A204.1 (cell line): ENCODE data around the gene C1QTNF6.
"Not testable (repeated sequence)": the region's sequence is repeated elsewhere in the genome, so short reads cannot be mapped to it uniquely, and the experiment has no call there.

Source experiments
- FAIRE-seq: peaks from 2 replicates; lab custom pipeline; 2012; peaks lifted over from hg19 to GRCh38; lab: Jason Lieb, UNC

C1QTNF6 gene

DNA sequence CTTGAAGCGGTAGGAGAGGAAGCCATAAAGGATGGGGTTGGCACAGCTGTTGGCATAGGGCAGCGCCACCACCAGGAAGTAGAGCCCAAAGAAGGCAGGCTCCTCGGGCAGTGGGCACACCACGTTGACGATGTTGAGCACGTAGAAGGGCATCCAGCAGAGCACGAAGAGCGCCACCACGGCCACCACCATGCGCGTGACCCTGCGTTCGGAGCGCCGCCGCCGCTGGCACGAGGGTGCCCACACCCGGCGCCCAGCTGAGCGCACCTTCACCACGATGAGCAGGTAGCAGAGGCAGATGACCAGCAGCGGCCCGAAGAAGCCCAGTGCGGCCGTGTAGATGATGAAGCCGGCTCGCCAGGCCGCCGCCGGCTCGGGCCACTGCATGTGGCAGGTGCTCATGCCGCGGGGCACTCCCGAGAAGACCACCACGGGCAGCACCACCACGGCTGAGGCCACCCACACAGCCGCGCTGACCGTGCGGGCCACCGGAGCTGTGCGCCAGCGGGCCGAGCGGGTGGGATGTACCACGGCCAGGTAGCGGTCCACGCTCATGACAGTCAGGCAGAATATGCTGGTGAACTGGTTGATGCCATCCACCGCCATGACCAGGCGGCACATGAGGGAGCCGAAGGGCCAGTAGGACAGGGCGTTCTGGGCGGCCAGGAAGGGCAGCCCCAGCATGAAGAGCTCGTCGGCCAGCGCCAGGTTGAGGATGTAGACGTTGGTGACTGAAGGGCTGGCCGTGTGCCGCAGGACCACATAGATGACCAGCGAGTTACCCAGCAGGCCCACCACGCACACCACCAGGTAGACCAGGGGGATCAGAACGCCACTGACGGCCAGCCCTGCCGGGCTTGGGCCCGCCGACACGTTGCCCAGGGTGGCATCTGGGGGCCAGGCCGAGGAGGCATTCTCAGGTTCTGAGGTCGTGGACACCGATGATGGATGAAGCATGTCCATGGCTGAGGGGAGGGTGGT, 19.1 kb upstream of the C1QTNF6 start:
- no peak for FAIRE-seq

DNA sequence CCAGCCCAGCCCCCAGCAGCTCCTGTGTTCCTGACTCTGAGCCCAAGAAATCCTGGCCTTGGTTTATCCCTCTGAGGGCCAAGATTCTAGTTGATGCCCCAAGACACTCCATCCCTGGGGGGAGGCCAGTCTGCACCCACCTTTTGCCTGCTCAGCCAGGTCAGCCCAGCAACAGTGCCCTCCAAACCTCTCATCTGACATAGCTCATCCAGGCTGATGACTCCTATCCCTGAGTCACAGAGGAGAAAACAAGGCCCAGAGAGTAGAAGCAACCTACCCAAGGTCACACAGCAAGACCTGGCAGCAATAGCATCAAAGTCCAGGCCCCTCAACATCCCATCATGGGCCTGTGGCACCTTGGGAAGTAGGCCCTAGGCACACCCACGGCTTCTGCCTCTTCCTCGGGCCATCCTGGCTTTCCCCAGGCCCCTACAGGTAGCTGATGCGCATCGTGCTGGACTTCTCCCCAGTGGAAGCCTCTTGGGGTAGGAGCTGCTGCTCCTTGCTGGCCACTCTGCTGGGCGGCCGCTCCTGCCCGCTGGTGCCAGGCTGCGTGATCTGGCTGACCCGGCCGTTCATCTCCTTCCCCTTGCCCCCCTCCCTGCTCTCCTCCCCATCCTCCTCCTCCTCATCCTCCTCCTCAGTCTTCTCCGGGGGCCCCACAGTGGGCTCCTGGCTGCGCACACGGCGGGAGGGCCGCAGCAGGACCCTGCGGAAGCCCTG, 18.2 kb upstream of the C1QTNF6 start:
- no peak for FAIRE-seq

DNA sequence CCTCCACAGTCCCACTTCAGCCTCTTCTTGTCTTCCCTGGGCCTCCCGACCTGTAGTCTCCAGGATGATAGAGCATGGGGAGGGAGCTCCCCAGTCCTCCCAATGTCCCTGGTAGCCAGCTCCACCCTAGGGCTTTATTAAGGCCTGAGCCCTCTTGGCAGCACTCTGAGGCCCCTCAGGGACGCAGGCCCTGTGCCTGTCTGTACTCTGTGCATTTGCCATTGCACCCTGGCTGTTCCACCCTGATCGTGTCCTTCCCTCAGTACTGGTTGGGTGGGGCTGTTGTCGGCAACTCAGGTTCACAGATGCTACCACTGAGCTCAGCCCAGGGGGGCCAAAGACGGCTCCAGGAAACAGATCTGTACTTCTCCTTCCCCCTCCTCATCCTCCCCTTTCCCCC, 17.0 kb upstream of the C1QTNF6 start:
- FAIRE-seq, result no peak

DNA sequence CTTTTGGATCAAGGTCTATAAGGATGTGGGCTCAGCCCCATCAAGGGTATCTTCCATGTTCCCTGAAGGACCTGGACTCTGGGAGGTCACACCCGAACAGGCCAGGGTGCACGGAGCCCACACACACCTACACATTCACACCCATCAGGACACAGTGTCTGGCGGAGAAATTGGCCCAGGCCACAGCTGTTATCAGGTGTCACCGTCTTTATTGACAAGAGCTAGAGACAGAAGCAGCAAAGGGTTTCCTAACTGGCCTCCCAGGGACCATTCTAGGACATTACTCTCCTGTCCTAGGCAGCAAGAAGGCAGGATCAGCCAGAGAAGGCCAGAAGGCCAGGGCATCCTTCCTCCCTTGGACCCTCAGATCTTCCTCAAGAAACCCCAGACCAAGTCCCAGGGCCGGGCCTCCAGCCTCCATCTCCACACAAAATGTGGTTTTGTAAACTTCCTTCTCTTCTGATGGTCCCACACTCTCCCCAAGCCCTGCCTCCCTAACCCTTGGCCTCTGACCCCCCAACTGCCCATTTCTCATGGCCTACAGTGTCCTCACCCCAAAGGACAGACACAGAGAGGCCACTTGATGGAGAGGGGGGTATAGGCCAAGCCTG, 16.1 kb upstream of the C1QTNF6 start:
- no peak for FAIRE-seq

DNA sequence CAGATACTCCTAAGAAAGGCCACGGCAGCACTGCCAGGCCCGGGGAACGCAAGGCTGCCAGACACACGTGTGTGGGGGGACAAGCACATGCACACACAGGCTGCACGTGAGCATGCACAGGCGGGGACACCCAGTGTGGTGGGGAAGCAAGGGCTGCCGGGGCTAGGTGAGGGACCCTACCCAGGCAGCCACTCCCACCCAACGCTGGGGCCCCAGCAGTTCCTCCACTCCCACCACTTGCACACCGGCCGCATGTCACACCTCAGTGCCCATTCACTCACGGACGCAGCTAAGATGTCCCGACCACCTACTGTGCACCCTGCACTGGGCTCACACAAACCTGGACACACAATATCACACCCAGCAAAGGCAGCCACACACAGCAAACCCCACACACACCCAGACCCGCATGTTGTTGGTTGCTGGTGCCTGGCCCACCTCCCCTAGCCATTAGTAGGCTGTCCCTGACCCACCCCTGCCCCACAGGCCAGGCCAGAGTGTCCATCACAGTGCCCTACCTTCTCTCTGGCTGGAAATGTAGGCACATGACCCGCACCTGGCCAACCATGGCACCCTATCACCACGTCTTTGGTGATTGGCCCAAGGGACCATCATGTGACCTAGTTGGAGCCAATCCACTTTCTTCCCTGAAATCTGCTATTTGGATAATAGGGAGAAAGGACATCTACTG, 15.5 kb upstream of the C1QTNF6 start:
- FAIRE-seq, result no peak

DNA sequence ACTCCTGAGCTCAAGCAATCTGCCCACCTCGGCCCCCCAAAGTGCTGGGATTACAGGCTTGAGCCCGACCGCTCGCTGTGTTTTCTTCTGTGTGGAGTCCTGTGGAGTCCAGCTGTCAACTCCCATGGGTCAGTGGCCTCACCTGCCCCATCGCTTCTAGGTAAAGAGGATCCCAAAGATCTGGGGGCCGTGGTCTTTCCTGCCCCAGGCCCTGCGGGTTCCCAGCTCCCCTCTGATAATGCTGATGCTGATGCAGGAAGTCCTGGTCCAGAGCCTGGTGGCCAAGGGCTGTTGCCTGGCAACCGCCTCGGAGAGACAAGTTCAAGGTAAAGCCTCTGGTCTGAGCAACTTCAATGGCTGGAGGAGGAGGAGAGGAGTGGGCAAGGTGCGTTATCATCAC, 14.7 kb upstream of the C1QTNF6 start:
- FAIRE-seq, result no peak

DNA sequence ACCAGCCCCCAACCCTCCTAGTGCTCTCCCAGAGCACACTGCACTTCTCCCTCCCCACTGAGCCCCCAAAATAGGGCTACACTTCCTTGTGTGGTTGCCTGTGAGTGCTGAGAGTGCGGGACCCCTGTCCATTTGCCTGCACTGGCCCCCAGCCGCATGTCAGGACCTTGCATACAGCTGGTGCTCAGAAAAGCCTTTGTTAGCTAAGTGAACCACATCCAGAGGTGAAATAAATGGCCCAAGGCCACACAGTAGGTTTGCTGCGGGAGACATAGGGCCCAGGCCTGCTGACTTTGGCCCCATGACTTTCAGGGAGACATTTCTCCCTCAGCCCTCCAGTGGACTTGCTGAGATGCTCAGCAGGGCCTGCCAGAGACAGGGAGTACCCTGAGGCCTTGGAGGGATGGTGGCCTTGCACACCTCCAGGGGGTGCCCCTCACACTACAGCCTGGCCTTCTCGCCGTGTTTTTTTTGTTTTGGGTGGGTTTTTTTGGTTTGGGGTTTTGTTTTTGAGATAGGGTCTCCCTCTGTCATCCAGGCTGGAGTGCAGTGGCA, 14.0 kb upstream of the C1QTNF6 start:
- no peak for FAIRE-seq

DNA sequence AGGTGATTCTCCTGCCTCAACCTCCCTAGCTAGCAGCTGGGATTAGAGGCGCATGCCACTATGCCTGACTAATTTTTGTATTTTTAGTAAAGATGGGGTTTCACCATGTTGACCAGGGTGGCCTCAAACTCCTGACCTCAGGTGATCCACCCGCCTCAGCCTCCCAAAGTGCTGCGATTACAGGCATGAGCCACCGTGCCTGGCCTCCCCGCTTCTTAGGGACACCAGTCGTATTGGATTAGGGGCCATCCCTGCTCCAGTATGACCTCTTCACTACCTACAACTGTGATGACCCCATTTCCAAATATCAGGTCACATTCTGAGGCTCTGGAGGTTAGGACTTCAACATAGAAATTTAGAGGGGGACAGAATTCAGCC, 13.4 kb upstream of the C1QTNF6 start:
- not testable (repeated sequence) for FAIRE-seq

DNA sequence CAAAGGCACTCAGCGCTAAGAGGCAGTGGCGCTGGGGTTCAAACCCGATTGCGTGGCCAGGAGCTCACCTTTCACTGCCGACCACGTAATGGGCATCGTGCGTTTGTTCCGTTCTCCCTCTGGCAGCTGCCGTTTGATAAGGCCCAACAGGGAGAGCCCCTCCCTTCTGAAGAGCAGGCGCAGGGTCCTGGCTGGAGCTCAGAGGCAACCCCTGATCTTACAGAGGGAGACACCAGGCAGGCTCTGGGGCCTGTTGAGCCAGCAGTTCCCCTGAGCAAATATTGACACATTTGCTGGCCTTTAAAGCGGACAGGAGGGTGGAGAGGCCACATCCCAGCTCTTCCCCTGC, 11.7 kb upstream of the C1QTNF6 start:
- no peak for FAIRE-seq

DNA sequence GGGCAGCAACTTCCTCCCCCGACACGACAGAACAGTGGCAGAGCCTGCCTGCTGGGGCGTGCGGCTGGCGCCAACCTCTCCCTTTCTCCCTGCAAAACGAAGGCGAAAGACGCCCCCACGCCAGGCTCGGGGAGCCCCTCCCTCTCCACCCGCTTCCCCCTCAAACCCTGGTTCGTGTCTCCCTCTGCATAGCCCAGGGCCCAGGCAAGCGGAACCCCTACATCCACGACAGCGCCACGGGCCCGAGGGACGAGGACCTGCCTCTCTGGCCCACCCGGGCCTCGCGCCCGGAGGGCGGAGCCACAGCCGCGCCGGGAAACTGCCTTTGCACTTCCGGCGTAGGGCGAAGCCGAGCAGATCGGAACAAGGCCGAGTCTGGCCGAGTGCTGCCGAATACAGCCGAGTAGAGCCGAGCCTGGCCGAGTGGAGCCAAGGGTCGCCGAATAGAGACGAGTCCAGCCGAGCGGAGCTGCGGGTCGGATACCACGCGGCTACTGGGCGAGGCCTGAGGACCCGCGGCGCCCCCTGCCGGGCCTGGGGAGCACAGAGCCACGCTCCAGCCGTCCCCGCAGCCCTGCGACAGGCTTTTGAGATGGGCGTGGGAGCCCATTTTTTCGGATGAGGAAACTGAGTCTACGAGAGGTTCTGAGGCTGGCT, 11.2 kb upstream of the C1QTNF6 start:
- FAIRE-seq, result peak; percentile 97

DNA sequence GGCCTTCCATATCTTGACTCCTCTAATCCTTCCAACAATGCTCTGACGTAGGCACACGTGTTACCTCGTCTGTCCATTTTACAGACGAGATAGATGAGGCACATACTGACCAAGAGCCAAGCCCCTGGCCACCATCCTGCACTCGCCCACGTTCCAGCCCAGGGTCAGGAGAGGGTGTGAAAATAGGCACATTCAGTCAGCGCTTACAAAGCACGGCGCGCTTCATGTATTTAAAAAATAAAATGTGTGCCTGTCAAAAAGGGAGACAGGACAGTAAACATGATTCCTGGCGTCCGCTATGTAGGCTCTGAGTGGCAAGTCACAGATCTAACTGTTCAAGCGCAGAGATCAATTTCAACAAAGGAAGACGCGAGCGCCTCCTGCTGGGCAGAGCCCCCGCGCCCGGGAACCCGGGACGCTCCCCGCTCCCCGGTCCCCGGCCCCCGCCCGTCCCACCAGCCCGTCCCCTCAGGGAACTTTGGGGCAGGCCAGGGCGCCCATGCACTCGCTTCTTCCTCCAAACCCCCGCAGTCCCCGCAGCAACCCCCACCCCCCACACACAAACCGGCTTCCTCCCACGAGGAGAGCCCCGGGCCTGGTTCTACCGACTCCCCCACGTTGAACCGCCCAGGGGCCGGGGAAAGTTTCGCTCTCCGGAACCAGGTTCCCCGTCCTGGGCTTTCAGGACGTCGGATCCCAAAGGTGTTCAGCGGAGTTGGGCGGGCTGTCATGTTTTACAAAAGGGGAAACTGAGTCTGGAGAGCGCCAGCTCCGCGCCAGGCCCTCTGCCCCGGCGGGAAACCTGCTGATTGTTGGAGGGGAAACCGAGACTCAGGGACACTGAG, 10.4 kb upstream of the C1QTNF6 start:
- FAIRE-seq, result no peak

DNA sequence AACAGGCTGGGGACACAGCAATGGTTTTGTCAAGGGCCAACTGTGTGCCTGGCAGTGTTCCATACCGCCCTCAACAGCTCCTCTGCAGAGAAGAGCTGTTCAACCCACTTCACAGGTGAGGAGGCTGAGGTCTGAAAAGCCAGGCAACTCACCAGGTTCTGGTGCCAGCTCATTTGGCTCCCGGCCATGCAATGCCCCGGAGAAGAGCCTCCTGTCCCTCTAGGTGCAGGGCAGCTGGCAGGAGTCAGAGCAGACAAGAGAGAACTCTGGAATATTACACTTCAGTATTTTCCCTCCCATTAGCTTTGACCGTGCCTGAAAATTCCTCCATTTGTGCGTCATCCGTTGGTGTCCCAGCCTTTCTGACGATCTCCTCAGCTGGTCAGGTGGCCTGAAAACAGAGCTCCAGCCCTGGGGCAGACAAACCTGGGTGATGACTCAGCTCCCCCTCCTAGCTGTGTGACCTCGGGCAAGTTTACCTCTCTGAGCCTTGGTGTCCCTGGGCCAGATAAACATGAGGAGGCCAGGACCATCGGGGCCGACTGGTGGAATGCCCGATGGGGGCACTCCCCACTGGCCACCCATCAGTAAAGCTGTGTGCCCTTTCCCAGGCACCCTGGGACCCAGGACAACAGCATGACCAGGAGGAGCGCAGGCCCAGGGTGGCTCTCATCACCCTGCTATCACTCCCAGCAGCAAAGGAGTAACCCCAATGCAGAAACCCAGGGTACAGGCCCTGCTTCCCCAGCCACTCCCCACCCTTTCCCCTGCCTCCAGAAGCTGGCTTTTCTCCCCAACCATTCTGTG, 9.6 kb upstream of the C1QTNF6 start:
- FAIRE-seq, result no peak

DNA sequence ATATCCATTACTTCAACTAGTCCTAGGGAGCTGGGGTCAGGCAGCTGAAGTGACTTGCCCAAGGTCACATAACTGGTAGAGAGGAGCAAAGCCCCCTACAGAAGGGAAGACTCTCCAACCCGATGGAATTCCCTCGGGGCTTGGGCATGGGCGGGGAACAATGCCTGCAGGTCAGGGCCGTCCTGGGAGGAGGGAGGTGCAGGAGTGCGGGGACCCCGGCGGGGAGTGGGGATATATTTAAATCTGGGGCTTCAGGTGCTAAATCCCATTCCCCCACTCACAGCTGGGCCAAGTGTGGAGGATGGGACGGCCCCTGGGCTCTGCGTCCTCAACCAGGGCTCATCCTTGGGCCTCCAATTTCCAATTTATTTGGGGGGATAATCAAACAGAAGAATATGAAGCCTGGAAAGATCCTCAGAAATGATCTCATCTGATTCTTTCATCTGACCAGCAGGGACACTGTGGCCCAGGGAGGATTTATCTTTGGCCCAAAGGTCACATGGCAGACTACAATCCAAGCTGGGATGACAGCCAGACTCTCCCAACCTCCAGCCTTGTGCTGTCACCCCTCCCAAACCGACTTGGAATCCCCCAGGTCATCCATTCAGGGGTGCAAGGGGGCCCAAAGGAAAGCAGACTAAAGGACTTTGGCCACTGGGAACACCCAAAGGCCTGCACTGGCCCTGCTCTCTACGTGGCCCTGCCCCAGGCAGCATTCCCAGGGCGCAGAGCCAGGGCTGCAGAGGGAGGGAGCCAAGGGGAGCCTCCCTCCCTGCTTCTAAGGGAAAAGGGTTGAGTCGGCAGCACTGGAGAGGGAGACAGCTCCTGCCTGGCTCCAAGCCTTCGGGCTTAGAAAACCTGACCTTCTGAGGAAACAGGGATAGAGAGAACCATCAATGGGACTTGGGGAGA, 8.7 kb upstream of the C1QTNF6 start:
- no peak for FAIRE-seq

DNA sequence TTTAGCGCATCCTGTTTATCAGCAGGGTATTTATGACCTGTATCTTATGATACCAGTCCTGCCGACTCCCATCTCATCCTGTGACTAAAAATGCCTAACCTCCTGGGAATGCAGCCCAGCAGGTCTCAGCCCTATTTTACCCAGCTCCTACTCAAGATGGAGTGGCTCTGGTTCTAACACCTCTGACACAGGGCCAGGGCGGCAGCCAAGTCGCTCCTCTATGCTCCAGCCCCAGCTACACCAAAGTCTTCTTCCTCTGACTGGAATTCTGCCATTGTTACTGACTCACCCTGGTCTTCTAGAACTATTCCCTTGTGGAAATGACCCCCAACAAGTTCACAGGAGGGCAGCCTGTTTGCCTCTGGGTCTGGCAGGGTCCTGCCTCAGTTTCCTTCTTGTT, 7.9 kb upstream of the C1QTNF6 start:
- no peak for FAIRE-seq

DNA sequence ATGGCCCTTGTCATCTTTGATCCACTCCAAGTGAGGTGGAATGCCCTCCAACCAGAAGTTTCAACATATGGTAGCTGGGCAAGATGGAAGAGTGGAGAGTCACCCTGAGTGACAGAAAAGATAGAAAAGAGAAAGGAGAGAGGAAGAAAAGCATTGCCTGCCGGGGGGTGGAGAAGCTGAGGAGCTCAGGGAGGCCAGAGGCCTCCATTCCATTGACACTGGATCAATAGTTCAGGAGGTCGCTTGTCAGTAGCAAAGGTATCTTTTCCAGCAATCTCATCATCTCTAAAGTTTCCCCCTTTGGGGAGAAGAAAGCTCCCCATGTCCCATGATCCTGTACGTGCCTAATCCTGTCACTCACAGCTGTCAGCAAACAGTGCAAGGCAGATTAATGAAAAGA, 6.7 kb upstream of the C1QTNF6 start:
- FAIRE-seq, result no peak

DNA sequence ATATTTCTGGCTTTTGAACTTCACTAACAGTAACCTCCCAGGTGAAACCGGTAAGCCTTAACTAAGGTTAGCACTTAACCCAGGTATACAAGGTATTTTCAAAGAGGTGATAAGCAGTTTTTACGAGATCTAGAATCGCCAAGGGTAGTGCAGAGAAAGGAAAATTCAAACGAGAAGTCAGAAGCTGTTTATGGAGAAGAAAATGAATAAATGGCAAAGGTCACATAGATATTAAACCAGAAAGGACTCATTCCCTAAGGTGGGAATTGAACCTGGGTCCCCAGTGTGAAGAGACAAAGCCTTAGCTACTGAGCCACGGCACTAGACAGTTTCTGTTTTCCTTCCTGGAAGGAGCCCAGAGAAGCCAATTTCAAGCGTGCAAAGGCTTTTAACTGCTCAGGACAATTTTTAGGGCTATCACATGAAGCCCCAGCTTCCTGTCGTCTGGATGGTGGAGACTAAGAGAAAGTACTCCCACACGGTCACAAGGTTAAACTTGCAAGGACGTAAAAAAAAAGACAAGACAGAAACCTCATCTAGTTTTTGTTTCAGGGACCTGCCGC, 5.7 kb upstream of the C1QTNF6 start:
- FAIRE-seq, result no peak

DNA sequence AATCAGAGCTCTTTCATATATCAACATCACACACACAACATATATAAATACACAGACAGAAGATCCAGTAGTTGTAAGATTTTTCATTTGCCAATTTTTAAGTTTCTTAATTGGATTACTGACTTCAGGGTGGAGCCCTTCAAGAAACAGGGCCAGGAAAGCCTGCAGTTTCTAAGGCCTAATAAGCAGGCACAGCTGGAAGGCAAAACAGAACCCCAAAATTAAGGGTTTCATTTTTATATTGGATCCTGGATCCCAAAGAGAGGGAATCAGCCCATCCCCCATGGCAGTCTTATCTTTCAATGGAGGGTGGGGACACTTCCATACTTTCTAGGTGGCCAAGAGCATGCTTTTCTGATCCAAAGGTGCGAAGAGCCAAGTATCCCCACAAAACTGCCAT, 4.7 kb upstream of the C1QTNF6 start:
- no peak for FAIRE-seq

DNA sequence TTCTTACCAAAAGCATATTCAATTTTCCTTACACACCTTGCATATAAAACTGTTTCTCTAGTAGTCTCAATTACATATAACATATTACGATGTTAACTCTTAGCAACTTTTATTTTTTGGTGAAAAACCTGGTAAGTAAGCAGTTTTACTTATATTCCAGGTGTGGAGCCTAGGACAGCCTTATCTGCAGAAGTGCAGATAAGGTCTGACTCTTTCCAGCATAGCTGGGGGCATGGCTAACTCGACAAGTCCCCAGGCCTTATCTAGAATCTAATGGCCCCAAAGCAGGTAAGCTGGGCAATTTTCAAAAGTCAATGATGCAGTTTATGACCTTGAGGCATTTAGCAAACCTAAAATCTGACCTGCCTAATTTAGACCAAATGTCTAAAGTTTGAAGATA, 4.2 kb upstream of the C1QTNF6 start:
- no peak for FAIRE-seq
